Fibroblast of mammary gland (primary cell): ENCODE results near the gene CFAP97D2.

ENCODE experiments used
- DNase-seq: peaks from one replicate; pipeline ENCODE4 v3.0.0-alpha.2; 2010; ENCODE audit warnings: low read depth
- H3K4me3 ChIP-seq: 2 replicates; pipeline ENCODE4 v1.5.1; 2011; ENCODE audit warnings: low read depth, mild to moderate bottlenecking, low read length, moderate library complexity; ENCODE audit not compliant: control insufficient read depth
- TF ChIP-seq, protein P1 (sequence below): conservative IDR thresholded peaks from 2 replicates; pipeline ENCODE4 v1.5.1; 2011; ENCODE audit warnings: low read depth, low read length, inconsistent platforms; ENCODE audit not compliant: control insufficient read depth, insufficient read depth

Gene CFAP97D2

DNA sequence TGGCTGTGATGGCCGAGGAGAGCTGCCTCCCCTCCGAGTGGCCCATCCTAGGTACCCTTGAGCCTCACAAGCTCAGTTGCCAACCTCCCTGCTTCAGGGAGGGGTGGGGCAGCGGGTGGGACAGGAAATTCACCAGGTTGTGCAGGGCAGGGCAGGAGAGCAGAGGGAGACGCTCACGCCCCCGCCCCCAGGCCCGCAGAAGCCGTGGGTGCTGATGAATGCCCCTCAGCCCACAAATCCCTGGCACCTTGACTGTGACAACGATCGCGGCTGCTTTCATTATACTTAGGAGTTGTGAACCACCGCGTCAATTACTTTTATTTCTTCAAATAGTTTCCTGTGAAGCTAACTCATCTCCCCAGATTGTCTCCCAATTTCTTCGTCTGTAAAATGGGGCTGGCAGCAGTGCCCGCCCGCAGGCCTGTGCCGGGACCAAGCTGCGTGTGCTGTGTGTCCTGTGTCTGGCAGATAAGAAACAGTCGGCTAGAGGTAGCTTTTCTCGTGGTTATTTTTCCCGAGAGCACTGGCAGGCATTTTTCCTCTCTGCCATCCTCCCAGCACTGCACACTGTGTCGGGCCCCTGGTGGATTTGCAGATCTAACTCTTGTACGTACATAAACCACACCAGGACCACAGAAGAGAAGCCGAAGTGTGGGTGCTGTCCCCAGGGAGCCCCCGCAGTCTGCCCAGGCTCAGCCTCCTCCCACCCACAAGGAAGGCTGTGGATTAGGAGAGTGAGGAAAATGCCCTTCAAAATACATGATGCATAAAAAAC is 38.7 kb upstream of the CFAP97D2 start:
- H3K4me3 ChIP-seq = no peak overlapping the region
- no peak for DNase-seq
- TF ChIP-seq, protein P1, sequence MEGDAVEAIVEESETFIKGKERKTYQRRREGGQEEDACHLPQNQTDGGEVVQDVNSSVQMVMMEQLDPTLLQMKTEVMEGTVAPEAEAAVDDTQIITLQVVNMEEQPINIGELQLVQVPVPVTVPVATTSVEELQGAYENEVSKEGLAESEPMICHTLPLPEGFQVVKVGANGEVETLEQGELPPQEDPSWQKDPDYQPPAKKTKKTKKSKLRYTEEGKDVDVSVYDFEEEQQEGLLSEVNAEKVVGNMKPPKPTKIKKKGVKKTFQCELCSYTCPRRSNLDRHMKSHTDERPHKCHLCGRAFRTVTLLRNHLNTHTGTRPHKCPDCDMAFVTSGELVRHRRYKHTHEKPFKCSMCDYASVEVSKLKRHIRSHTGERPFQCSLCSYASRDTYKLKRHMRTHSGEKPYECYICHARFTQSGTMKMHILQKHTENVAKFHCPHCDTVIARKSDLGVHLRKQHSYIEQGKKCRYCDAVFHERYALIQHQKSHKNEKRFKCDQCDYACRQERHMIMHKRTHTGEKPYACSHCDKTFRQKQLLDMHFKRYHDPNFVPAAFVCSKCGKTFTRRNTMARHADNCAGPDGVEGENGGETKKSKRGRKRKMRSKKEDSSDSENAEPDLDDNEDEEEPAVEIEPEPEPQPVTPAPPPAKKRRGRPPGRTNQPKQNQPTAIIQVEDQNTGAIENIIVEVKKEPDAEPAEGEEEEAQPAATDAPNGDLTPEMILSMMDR = no peak

DNA sequence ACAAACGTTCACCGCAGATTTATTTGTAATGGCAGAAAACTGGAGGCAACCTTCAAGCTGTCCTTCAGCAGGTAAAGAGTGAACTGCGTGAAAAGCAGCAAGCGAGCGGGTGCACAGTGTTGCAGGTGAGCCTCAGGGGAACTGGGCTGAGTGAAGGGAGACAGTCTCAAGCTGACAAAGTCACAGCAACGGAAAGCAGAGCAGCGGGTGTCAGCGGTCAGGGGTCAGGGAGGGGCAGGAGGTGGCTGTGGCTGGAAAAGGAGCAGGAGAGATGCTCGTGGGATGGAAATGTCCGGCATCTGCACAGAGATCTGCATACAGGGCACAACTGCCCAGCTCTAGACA is 38.2 kb upstream of the CFAP97D2 start:
- TF ChIP-seq, protein P1 = no peak
- no peak for DNase-seq
- H3K4me3 ChIP-seq = no peak overlapping the region

DNA sequence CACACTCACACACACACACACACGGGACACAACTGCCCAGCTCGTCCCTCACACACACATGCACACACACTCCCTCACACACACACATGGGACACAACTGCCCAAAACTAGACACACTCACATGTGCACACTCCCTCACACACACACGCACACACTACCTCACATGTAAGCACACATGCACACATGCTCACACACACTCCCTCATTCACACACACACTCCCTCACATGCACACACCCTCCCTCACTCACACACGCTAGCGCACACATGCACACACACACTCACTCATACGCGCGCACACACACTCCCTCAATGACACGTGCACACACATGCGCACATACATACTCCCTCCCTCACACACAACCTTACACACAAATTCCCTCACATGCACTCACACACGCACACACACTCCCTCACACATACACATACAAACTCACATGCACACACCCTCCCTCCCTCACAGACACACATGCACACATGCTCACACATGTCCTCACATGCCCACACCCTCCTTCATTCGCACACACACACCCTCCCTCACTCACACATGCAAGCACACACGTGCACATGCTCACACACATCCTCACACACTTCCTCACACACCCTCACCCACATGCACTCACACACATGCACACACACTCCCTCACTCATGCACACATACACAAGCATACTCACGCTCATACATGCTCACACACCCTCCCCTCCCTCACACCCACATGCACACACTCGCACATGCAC is 37.6 kb upstream of the CFAP97D2 start:
- TF ChIP-seq, protein P1 = no peak
- no peak for DNase-seq
- no peak overlapping the region for H3K4me3 ChIP-seq

DNA sequence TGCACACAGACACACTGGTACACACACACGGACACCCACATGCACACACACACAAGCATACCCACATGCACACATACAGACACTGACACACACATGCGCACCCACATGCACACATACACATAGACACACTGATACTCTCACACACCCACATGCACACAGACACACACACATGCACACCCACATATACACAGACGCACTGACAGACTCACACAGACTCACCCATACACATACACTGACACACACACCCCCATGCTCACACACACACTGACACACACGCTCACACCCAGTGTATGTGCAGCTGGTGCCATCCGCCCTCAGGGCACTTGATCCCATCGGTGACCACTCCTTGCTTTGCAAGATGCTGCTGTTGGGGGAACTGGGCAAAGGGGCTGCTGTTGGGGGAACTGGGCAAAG is 36.9 kb upstream of the CFAP97D2 start:
- no peak for DNase-seq
- H3K4me3 ChIP-seq = no peak overlapping the region
- TF ChIP-seq, protein P1 = no peak

DNA sequence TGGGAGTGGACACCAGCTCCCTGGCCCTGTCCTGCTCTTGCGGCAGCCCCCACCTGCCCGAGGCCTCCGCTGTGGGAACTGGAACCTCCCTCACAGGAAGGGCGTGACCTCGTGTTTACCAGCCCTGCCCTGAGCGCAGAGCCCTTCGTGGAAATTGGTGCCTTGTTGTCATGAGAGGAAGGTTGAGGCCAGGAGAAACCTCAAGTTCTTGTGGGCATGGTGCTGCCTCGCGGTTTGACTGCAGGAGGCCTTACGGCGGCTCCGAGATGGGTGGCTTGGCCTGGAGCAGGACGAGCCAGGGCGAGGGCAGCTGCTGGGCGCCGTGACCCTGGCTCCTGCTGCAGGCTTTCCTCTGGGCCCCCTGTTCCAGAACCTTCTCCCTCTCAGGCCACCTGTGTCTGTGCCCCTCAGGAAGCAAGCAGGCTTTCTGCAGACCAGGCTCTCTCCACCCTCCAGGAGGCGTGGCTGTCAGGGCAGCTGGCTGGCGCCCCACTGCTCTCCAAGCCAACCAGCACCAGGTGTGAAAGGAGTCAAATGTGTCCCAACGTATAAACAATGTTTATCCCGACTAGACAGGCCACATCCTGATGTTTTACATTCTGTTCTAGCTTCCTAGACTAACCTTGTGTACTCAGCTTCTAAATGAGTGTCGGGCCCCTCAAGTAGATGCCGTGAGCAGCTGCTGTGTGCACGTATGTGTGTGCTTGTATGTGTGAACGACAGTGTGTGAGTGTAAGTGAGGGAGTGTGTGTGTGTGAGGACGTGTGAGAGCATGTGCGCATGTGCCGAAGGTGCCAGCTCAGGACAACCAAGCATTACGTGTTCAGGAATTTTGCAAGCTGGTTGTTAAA is 36.2 kb upstream of the CFAP97D2 start:
- no peak for DNase-seq
- no peak overlapping the region for H3K4me3 ChIP-seq
- TF ChIP-seq, protein P1 = no peak

DNA sequence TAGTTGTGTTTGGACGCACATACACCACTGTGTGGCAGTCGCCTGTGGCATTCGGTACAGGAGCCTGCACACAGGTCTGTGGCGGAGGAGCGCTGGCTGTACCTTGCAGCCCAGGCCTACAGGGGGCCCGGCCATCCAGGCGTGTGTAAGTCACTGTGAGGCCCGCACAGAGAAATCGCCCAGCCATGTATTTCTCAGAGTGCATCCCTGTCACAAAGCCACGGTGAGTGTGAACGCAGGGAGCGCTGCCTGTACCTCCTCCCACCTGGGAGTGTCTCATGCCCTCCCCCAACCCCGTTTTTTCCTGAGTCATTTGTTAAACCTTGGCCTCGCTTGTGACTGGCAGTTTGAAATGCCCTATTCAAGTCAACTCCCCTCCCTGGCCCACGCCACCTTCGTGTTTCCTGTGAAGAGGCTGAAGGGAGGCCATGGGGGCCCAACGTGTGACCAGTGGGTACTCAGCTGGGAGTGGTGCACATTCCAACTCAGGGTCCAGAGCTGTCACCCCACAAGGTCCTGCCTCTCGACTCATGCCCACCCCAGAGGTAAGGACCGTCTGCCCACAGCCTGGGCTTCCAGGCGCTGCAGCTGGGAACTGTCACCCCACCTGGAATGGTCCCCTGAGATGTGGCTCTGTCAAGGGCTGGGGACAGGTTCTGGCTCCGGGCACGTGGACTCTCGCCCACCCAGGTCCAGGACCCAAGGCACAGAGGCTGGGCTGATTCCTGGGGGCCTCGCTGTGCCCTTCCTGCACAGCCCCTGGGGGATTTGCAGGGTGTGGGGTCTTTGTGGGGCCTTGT is 35.1 kb upstream of the CFAP97D2 start:
- no peak overlapping the region for H3K4me3 ChIP-seq
- DNase-seq = no peak
- TF ChIP-seq, protein P1 = no peak
